Psoas muscle (tissue), 8 donors: ENCODE results near the gene PUS3. TPM values are rescaled to one million over a fixed set of nuclear protein-coding genes. Genes with fewer than 3 reads are reported as not detected.

ENCODE experiments used
- ATAC-seq, 4 donors: fragments of 200-7000 bp; cut with Tn5 transposase; one replicate each; pipeline ENCODE4 v1.9.1; 2020; ENCODE audit warnings: moderate library complexity in 3 of 4, mild to moderate bottlenecking in 2 of 4
- DNase-seq, 2 donors: peaks; one replicate each; pipeline ENCODE4 v3.0.0-alpha.2; 2020
- H3K27ac ChIP-seq: fragments of 200-600 bp; one replicate; pipeline ENCODE4 v1.8.0; 2022
- H3K27me3 ChIP-seq, 3 donors: fragments of 200-600 bp in 1 of 3; one replicate each; pipeline versions ENCODE4 v1.6.1 to v1.8.0; 2013 to 2022; ENCODE audit warnings: low read length in 2 of 3, mild to moderate bottlenecking in 2 of 3, moderate library complexity in 1 of 3; ENCODE audit not compliant: insufficient read depth in 3 of 3
- H3K36me3 ChIP-seq, 2 donors: fragments of 200-600 bp in 1 of 2; one replicate each; pipeline versions ENCODE4 v1.6.1 to v1.8.0; 2013 to 2022; ENCODE audit warnings: low read depth in 1 of 2, mild to moderate bottlenecking in 1 of 2, moderate library complexity in 1 of 2; ENCODE audit not compliant: insufficient read depth in 1 of 2
- H3K4me1 ChIP-seq: fragments of 200-600 bp; one replicate; pipeline ENCODE4 v1.8.0; 2022
- H3K4me3 ChIP-seq: fragments of 200-600 bp; one replicate; pipeline ENCODE4 v1.8.0; 2022; ENCODE audit warnings: mild to moderate bottlenecking
- H3K9me3 ChIP-seq: fragments of 200-600 bp; one replicate; pipeline ENCODE4 v1.8.0; 2022
- WGBS, 3 donors: extraction: QIAGEN DNeasy Blood & Tissue Kit; methylation state at CpG; one replicate each; pipeline versions ENCODE4 v1.1.6 to v1.1.7; 2013; 5-methylcytosine and 5-hydroxymethylcytosine counted together
- intact Hi-C, 2 donors: fragments of 100-400 bp; cut with DNase I; formaldehyde crosslinking; loops; one replicate each; pipeline versions ENCODE4 v1.11.0 to v1.14.2; 2022
- polyA plus RNA-seq, 3 donors: library from polyadenylated mRNA; stranded (reverse); fragments of 200-250 nt; gene quantifications; one replicate each; pipeline ENCODE4 v1.2.3, GENCODE V29; 2013
- total RNA-seq, 4 donors: library from RNA; stranded (reverse); fragmentation: NEBNext Ultra II Directional in 2 of 4; extraction: Animal tissue kit (Norgen Biotek cat#: 25700) in 2 of 4; gene quantifications; one replicate each; pipeline versions ENCODE4 v1.2.1 to v1.2.4, GENCODE V29; 2021 to 2023
- TF ChIP-seq, protein P1 (sequence below): fragments of 200-600 bp; IDR thresholded peaks from one replicate; pipeline ENCODE4 v1.8.0; 2022; ENCODE audit warnings: antibody characterized with exemption
- donor health status: healthy with polysubstance abuse.
- donor health status: DM: no; HTN: no; CAD: no; lungs with moderate emphysema.
- donor health status: Bipolar disorder and iron deficiency.
- donor health status: healthy.
- donor health status: DM: yes; HTN: yes; CAD: no.
- donor health status: DM: no; HTN: no; CAD: no.
- donor health status: DM: no; HTN: no; CAD: no.
- donor health status: DM: yes; HTN: yes; CAD: no.

Gene PUS3
- total and polyA plus RNA-seq, 7 donors, result 9.0 to 17.5 (median 16.1) TPM

DNA sequence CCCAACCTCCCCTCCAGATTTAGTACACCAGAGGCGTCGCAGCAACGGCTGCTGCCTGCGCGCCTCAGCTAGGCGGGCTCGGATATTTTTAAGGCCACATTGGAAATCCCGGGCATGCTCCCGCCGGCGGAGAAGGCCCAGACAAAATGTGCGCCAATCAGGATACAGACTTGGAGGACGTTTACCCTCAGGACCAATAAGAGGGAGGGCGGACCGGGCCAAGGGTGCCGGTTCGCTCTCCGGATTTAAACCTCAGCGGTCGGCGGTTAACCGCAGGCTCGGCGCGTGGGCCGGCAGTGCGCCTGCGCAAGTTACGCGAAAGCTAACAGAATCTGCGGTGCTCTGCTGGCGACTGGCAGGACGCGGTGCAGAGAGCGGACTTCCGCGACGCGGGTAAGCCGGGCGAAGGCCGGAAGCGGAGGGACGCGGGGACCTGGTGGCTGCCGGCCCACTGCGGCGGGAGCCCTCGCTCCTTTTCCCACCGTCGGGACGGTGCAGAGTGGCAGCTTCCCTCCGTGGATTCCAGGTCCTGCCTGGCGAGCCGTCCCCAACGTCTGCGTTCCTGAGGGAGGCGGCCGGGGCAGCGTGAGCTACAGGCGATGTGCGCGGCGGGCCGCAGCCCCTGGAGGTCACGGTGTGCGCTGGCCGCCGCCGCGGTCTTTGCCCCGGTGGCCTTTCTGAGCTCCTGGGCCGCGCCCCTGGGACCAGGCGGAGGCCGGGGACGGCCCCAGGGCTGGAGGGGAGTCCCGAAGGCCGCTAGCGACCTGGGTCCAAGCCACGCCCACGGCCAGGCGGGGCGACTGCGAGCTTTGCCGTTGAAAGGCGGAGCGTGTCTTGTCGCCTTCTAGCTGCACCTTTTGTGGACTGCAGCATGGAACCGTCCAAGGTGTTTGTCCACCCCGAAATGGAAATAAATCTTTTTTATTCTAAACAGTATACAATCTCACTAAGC lies 15.4 kb downstream of the PUS3 start, which contains the start of gene HYLS1:
Gene HYLS1 (plus strand): TSS at position 296 of the 952 bp plus-strand sequence. CDS start 11,701 bp downstream, outside the sequence.
- peak within 1 kb of the TSS; percentile 93 for H3K27ac ChIP-seq
- peaks cover 8% of the 10 kb centered on the region for H3K4me1 ChIP-seq
- peak; percentile 95 to 96 for DNase-seq
- intact Hi-C loops, result loop anchor here in 1 of 2 donors (5.0 to 10.0 kb wide), 2 partner anchors 260 to 323 kb away; partner anchors contain the start of genes CHEK1 and EI24
- no peaks in the 10 kb centered on the region for H3K9me3 ChIP-seq
- H3K27me3 ChIP-seq, result no peaks in the 10 kb centered on the region
- peak within 1 kb of the TSS; percentile 88 for H3K4me3 ChIP-seq
- peaks cover 0 to 13% of the 10 kb centered on the region in 2 donors for H3K36me3 ChIP-seq
- ATAC-seq, result peak; percentile 98 to 99 (median 99)
- TF ChIP-seq, protein P1, sequence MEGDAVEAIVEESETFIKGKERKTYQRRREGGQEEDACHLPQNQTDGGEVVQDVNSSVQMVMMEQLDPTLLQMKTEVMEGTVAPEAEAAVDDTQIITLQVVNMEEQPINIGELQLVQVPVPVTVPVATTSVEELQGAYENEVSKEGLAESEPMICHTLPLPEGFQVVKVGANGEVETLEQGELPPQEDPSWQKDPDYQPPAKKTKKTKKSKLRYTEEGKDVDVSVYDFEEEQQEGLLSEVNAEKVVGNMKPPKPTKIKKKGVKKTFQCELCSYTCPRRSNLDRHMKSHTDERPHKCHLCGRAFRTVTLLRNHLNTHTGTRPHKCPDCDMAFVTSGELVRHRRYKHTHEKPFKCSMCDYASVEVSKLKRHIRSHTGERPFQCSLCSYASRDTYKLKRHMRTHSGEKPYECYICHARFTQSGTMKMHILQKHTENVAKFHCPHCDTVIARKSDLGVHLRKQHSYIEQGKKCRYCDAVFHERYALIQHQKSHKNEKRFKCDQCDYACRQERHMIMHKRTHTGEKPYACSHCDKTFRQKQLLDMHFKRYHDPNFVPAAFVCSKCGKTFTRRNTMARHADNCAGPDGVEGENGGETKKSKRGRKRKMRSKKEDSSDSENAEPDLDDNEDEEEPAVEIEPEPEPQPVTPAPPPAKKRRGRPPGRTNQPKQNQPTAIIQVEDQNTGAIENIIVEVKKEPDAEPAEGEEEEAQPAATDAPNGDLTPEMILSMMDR, result peak; percentile 21
- 0 to 1% (median 1%) methylated on average over 57 to 91 of the region's 91 CpGs for WGBS, 3 donors

DNA sequence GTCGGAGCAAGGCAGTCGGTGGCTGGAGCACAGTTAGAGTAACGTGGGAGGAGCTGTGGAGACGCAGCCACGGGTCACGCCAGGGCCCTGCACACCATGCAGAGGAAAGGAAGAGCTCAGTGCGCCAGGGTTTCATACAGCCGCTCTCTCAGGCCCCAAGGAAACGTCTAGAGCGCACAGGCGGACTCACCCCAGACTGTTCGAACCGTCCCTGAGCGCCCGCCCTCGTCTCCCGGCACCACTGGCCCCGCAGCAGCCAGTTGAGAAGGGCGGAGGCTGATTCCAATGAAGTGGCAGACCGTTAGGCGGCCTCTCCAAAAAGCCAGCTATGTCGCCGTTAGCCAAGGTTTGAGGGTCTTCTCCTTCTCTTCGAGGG lies 16.0 kb downstream of the PUS3 start:
- ATAC-seq (peak; percentile 11 to 43 (median 25)), DNase-seq (peak; percentile 47 to 72)
- Histone ChIP-seq H3K36me3 (peaks cover 0 to 6% of the 10 kb centered on the region in 2 donors), H3K27me3 (no peaks in the 10 kb centered on the region), H3K27ac (peak overlapping the region; percentile 93), H3K9me3 (no peaks in the 10 kb centered on the region), H3K4me3 (peak overlapping the region; percentile 88), H3K4me1 (peaks cover 8% of the 10 kb centered on the region)
- intact Hi-C loops, result loop anchor here in 1 of 2 donors (5.0 to 10.0 kb wide), 2 partner anchors 260 to 322 kb away; partner anchors contain the start of genes CHEK1 and EI24
- TF ChIP-seq, protein P1, result no peak
- 27 to 41% (median 34%) methylated on average over 23 to 24 of the region's 24 CpGs for WGBS, 3 donors

DNA sequence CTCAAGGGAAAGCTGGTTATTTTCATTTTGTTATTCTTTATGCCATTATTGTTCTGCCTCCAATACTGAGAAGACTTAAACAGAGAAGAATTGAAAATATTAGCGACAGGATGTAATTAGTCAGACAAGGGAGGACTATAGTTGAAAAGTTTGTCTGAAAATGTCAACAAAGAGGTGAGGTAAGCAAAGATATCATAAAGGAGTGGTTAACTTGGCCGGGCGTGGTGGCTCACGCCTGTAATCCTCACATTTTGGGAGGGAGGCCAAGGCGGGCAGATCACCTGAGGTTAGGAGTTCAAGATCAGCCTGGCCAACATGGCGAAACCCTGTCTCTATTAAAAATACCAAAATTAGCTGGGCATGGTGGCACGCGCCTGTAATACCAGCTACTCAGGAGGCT lies 19.6 kb downstream of the PUS3 start:
- 79 to 88% (median 87%) methylated on average over 8 of the region's 8 CpGs for WGBS, 3 donors
- TF ChIP-seq, protein P1, result no peak
- Histone ChIP-seq H3K27ac (no peak overlapping the region), H3K36me3 (no peaks in the 10 kb centered on the region), H3K9me3 (no peaks in the 10 kb centered on the region), H3K4me3 (no peak overlapping the region), H3K27me3 (no peaks in the 10 kb centered on the region), H3K4me1 (peaks cover 1% of the 10 kb centered on the region)
- ATAC-seq, result no peak
- DNase-seq, result no peak
- intact Hi-C loops, result loop anchor here in 1 of 2 donors (10.0 kb wide), 1 partner anchor 319 kb away; the partner anchor contains the start of gene EI24

DNA sequence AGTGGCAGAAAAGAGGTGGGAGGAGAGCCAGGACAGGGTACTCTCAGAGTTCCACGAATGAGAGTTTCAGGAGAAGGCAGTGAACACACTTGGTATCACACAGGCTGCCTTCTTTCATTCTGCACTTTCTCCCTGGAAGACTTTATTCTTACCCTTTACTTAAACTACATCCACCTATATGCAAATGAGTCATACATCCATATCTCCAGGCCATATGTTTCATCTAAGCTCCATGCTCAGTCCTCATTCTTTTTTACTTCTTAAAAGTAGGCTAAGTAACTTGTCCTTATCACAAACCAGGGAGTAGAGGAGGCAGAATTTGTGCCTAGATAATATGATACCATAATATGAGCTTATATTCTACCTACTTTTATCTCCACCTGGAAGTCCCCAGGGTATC lies 21.7 kb downstream of the PUS3 start:
- 75 to 88% (median 81%) methylated on average over 1 of the region's 1 CpG for WGBS, 3 donors
- intact Hi-C loops, result loop anchor here in 1 of 2 donors (10.0 kb wide), 1 partner anchor 316 kb away; the partner anchor contains the start of gene EI24

More for the DNA sequence above, 21.7 kb downstream of the PUS3 start:
- no peaks in the 10 kb centered on the region for H3K4me1 ChIP-seq
- TF ChIP-seq, protein P1, result no peak
- H3K27me3 ChIP-seq, result no peaks in the 10 kb centered on the region
- DNase-seq (no peak), ATAC-seq (no peak)
- H3K9me3 ChIP-seq, result no peaks in the 10 kb centered on the region
- no peaks in the 10 kb centered on the region for H3K36me3 ChIP-seq
- no peak overlapping the region for H3K4me3 ChIP-seq
- no peak overlapping the region for H3K27ac ChIP-seq
